HG02798 (cell line): ENCODE data around the gene BIN2.
"Not testable (repeated sequence)": the region's sequence is repeated elsewhere in the genome, so short reads cannot be mapped to it uniquely, and the experiment has no call there.

Experiments used
- ATAC-seq: cut with Tn5 transposase; IDR thresholded peaks from one replicate; pipeline ENCODE4 v1.9.1; 2021; ENCODE audit warnings: mild to moderate bottlenecking; ENCODE audit not compliant: unreplicated experiment, poor library complexity

The BIN2 gene

GRCh38 chr12:51269174-51270066 lies 54.6 kb downstream of the BIN2 start:
- peak; percentile 45 for ATAC-seq

DNA sequence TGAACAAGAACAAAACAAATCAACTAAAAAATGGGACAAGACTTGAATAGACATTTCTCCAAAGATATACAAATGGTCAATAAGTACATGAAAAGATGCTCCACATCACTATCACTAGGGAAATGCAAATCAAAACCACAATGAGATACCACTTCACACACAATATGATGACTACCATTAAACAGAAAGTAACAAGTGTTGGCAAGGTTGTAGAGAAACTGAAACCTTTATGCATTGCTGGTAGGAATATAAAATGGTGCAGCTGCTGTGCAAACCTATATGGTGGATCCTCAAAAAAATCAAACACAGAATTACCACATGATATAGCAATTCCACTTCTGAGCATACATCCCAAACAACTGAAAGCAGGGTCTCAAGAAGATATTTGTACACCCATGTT lies 59.0 kb downstream of the BIN2 start:
- peak; percentile 51 for ATAC-seq

DNA sequence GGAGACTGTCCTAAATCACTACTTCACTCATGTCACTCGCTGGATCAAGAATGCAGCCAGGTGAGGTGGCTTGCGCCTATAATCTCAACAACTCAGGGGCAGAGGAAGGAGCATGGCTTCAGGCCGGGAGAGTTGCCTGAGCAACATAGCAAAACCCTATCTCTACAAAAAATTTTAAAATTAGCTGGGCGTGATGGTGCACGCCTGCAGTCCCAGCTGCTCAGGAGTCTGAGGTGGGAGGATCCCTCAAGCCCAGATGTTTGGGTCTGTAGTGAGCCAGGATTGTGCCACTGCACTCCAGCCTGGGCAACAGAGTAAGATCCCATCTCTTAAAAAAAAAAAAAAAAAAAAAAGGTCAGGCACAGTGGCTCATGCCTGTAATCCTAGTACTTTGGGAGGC lies 59.7 kb downstream of the BIN2 start:
- ATAC-seq = no peak

DNA sequence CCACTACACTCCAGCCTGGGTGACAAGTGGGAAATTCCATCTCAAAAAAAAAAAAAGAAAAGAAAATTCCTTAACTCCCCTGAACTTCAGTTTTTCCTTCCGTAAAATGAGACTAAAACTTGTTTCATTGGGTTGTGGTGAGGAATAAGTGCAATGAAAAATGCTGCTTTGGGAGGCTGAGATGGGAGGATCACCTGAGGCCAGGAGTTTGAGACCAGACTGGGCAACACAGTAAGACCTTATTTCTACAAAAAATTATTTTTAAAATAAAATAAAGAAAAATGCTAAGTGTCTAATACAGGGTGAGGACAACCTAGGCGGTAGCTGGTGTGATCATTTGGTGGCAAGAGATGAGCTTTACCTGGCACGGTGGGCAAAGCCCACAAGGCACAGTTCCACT lies 60.6 kb downstream of the BIN2 start:
- ATAC-seq = no peak

GRCh38 chr12:51262758-51263177 lies 61.2 kb downstream of the BIN2 start:
- no peak for ATAC-seq

GRCh38 chr12:51259600-51259999 lies 64.4 kb downstream of the BIN2 start:
- ATAC-seq = not testable (repeated sequence)

DNA sequence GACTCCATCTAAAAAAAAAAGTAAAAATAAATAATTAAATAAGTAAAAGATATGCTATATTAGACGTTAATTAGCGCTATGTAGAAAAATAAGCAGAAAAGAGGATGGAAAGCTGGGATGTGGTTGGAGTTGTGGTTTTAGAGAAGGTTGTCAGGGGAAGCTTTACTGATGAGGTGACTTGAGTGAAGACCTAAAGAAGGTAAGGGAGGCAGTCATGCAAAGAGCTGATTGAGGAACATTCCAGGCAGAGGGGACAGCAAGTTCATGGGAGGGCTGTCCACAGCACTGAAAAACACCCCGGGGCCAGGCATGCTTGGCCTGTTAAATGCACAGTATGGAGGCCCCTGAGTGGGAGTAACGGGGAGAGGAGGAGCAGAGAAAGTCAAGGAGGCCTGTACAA lies 69.4 kb downstream of the BIN2 start:
- no peak for ATAC-seq

GRCh38 chr12:51253276-51253675 lies 70.7 kb downstream of the BIN2 start:
- no peak for ATAC-seq

GRCh38 chr12:51247523-51248206 lies 76.3 kb downstream of the BIN2 start:
- ATAC-seq = no peak

DNA sequence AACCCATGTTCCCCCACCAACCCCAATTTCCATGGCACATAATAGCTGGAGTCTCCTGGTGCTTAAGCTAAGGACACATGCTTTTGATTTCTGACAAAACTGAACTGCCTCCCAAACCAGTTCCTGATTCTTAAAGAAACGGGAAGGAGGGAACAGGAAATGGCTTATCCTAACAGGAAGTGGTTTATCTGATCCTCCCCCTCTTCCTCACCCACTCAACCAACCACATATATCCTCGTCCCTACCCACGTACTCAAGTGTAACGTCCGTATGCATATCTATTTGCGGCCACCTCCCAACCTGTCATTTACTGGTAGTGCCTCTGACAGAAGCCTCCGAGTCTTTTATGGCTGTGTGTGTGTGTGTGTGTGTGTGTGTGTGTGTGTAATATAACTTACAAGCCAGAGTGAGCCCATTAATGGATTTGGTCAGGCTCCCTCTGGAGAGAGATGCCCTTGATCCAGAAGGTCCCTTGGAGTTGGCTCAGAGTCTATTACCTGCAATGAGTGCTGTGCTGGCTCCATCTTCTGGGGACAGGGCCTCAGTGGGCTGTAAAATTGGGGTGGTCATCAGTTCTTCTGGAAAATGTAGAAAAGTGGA lies 77.6 kb downstream of the BIN2 start:
- no peak for ATAC-seq

DNA sequence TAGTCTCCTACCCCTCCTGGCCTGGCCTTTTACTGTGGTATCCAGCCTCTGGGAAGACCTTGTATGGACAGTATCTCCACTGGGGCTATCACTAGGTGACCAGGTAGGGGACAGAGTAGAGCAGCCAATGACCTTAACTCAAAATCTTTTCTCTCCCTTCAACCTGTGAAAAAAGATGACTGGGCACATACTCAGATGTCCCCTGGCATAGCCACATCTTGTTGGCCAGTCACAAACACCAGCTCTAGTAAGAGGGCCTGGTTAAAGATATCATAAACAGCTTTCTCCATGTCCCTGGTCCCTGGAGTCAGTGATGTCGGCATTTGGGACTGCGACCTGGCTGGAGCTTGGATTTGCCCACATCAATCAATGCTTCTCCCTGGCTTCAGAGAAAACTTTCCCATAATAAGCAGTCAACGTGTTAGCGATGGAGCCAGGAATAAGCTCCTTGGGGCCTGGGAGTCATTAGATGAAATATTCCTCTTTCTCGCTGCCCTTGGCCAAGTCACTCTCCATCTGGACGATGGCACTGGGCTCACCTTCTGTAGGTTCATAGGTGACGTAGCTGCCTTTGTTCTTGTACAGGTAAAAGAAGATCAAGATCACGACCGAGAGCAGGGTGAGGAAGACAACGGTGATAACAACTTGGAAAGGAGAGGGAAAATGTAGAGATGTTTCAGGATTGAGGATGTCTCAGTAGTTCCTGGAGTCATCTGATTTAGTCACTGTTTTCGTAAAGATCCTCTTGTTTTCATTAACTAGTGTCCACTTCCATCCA lies 78.3 kb downstream of the BIN2 start:
- ATAC-seq = no peak

GRCh38 chr12:51244269-51244668 lies 79.7 kb downstream of the BIN2 start:
- ATAC-seq = no peak

GRCh38 chr12:51242876-51243275 lies 81.1 kb downstream of the BIN2 start:
- no peak for ATAC-seq

DNA sequence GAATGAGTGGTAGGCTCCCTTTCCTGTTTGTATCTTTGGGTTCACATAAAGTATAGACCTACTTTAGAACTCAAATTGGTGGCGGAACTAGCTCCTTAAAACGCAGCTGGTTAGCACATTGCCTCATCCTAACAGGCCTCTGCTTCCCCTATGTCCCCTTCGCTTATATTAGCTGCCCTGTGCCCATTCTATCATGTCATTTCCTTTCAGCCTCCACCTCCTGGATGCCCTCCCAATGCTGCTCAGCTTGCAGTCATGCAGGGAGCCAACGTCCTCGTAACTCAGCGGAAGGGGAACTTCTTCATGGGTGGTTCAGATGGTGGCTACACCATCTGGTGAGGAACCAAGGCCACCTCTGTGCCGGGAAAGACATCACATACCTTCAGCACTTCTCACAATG lies 81.9 kb downstream of the BIN2 start:
- ATAC-seq = no peak

DNA sequence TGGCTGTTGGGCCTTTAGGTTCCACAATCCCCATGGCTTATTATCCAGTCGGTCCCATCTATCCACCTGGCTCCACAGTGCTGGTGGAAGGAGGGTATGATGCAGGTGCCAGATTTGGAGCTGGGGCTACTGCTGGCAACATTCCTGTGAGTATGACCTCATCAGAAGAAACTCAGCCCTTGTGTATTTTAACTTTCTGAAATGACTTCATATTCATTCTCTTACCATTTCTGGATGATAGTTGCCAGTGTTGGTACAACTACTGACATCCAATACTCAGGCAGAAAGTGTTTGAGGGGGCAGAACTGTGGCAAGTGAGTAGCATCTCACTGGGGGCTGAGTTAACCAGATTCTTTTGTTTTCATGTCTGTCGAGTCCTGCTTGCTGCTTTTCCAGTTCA lies 83.0 kb downstream of the BIN2 start:
- ATAC-seq = no peak

GRCh38 chr12:51238510-51239334 lies 85.3 kb downstream of the BIN2 start, which contains the start of gene DAZAP2:
DAZAP2 (plus strand) TSS chr12:51238826; CDS start chr12:51238908, 82 bp downstream.
- peak; percentile 94 for ATAC-seq

- peak; percentile 3 for ATAC-seq
Observed at GRCh38 chr12:51238037-51238509, 85.9 kb downstream of the BIN2 start.

DNA sequence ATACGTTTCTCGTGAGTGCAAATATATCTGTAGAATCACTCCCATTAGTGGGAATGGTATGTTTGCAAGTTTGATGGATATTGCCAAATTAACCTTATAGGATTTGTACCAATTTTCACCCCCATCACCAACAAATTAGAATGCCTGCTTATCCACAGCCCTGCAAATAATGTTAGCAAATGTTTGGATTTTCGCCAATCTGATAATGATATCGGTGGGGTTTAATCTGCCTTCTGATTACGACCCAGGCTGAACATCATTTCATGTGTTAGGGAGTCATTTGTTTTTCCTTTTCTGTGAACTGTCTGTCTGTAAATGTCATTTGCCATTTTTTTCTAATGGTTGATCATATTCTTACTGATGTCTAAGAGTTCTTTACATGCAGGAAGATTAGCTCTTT lies 89.4 kb downstream of the BIN2 start:
- ATAC-seq = no peak

DNA sequence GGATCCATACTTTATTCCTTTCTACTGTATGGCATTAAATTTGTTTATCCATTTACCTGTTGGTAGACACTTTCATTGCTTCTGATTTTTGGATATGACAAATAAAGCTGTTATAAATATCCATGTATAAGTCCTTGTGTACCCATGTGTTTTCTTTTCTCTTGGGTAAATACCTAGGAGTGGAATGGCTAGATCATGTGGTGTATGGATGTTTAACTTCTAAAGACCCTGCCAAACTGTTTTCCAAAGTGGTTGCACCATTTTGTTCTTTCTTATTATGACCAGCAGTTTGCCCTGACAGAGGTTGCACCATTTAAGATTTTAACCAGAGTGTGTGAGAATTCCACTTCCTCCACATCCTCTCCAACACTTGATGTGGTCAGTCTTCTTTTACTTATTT lies 91.3 kb downstream of the BIN2 start:
- ATAC-seq = no peak
